ENCODE data around the gene PIKFYVE.
"Not testable (repeated sequence)": the region's sequence is repeated elsewhere in the genome, so short reads cannot be mapped to it uniquely, and the experiment has no call there.

The PIKFYVE gene

GRCh38 chr2:208304695-208305094, 38.6 kb downstream of the PIKFYVE start:
- DNase-seq (ENCODE audit: low spot score): no peak

GRCh38 chr2:208306291-208306690, 40.2 kb downstream of the PIKFYVE start:
- DNase-seq (ENCODE audit: low spot score): no peak

GRCh38 chr2:208311321-208311720, 45.3 kb downstream of the PIKFYVE start:
- no peak for DNase-seq (ENCODE audit: low spot score)

GRCh38 chr2:208311954-208312353, 45.9 kb downstream of the PIKFYVE start:
- DNase-seq (ENCODE audit: low spot score): no peak

GRCh38 chr2:208315081-208315788, 49.2 kb downstream of the PIKFYVE start:
- DNase-seq (ENCODE audit: low spot score): no peak

GRCh38 chr2:208318127-208318526, 52.1 kb downstream of the PIKFYVE start:
- no peak for DNase-seq (ENCODE audit: low spot score)

GRCh38 chr2:208319391-208319790, 53.3 kb downstream of the PIKFYVE start:
- no peak for DNase-seq (ENCODE audit: low spot score)

- DNase-seq (ENCODE audit: low spot score): no peak
These were observed 54.6 kb downstream of the PIKFYVE start for GRCh38 chr2:208320686-208321085.

GRCh38 chr2:208326016-208326415, 60.0 kb downstream of the PIKFYVE start:
- DNase-seq (ENCODE audit: low spot score): no peak

- no peak for DNase-seq (ENCODE audit: low spot score)
These were observed 63.4 kb downstream of the PIKFYVE start for GRCh38 chr2:208329485-208329884.

- DNase-seq (ENCODE audit: low spot score): no peak
These were observed 68.2 kb downstream of the PIKFYVE start for GRCh38 chr2:208334230-208334629.

- DNase-seq (ENCODE audit: low spot score): no peak
These were observed 80.7 kb downstream of the PIKFYVE start for GRCh38 chr2:208346756-208347155.

GRCh38 chr2:208350610-208351009, 84.6 kb downstream of the PIKFYVE start:
- no peak for DNase-seq (ENCODE audit: low spot score)

- no peak for DNase-seq (ENCODE audit: low spot score)
These were observed 86.9 kb downstream of the PIKFYVE start for GRCh38 chr2:208352644-208353567.

- DNase-seq (ENCODE audit: low spot score): no peak
These were observed 88.9 kb downstream of the PIKFYVE start for GRCh38 chr2:208354964-208355381.

GRCh38 chr2:208356420-208356819, 90.4 kb downstream of the PIKFYVE start:
- DNase-seq (ENCODE audit: low spot score): not testable (repeated sequence)

- no peak for DNase-seq (ENCODE audit: low spot score)
These were observed 91.0 kb downstream of the PIKFYVE start for GRCh38 chr2:208356846-208357574.

GRCh38 chr2:208358758-208359631, 92.9 kb downstream of the PIKFYVE start:
- DNase-seq (ENCODE audit: low spot score): no peak

GRCh38 chr2:208359632-208359986, 93.6 kb downstream of the PIKFYVE start:
- DNase-seq (ENCODE audit: low spot score): no peak

- DNase-seq (ENCODE audit: low spot score): no peak
These were observed 94.4 kb downstream of the PIKFYVE start for GRCh38 chr2:208360259-208361076.

- DNase-seq (ENCODE audit: low spot score): no peak
These were observed 95.0 kb downstream of the PIKFYVE start for GRCh38 chr2:208361077-208361441.

Measured in hematopoietic multipotent progenitor cell treated with erythropoietin and hydrocortisone succinate and interleukin-3 and kit ligand, for 17 days (in vitro differentiated cells).